Body of pancreas (tissue), 4 donors: Measurements from ENCODE around the gene BET1L. TPM values are rescaled to one million over a fixed set of nuclear protein-coding genes. Genes with fewer than 3 reads are reported as not detected.

Source experiments
- ATAC-seq: fragments of 150-250 bp; one replicate; pipeline ENCODE4 v1.9.1; 2016
- DNase-seq, 4 donors: peaks; one replicate each; pipeline ENCODE4 v3.0.0-alpha.2; 2019
- H3K27ac ChIP-seq, 4 donors: fragments of 200-600 bp; sonication (generic); 1 replicate in 3 of 4; 2 replicates in 1 of 4; pipeline versions ENCODE4 v1.5.1 to v1.6.1; 2016 to 2019; ENCODE audit warnings: mild to moderate bottlenecking in 1 of 4, mixed read lengths in 1 of 4, moderate library complexity in 1 of 4
- H3K27me3 ChIP-seq, 2 donors: fragments of 200-600 bp; sonication (generic); one replicate each; pipeline ENCODE4 v1.6.0; 2016; ENCODE audit warnings: mild to moderate bottlenecking in 1 of 2
- H3K36me3 ChIP-seq, 2 donors: fragments of 200-600 bp; sonication (generic); replicated peaks in 1 of 2; 2 replicates each; pipeline ENCODE4 v1.5.1; 2016; ENCODE audit warnings: low read depth in 2 of 2; ENCODE audit not compliant: insufficient read depth in 1 of 2
- H3K4me1 ChIP-seq: fragments of 200-600 bp; sonication (generic); one replicate; pipeline ENCODE4 v1.6.0; 2016
- H3K4me3 ChIP-seq, 2 donors: fragments of 200-600 bp; sonication (generic); 1 replicate in 1 of 2; 2 replicates in 1 of 2; pipeline ENCODE4 v1.5.1; 2016 to 2019
- H3K9me3 ChIP-seq, 3 donors: fragments of 200-600 bp; sonication (generic); 1 replicate in 2 of 3; 2 replicates in 1 of 3; pipeline ENCODE4 v1.5.1; 2016
- POLR2A ChIP-seq, 3 donors: fragments of 450-650 bp; IDR thresholded peaks; one replicate each; pipeline ENCODE4 v1.6.1; 2016; ENCODE audit warnings: antibody characterized with exemption in 3 of 3, mild to moderate bottlenecking in 2 of 3
- WGBS, 2 donors: methylation state at CpG; one replicate each; pipeline ENCODE4 v1.1.5; 2017; 5-methylcytosine and 5-hydroxymethylcytosine counted together
- intact Hi-C: fragments of 100-400 bp; cut with DNase I; formaldehyde crosslinking; loops from one replicate; pipeline ENCODE4 v1.15.1; 2023
- total RNA-seq, 2 donors: library from RNA; depleted of rRNA; stranded (reverse); fragments of >200 nt; gene quantifications; one replicate each; pipeline ENCODE4 v1.1.0, GENCODE V29; 2016
- TF ChIP-seq, protein P1 (sequence below), 7 experiments: fragments of 450-650 bp in 4 of 7; fragments of 200-600 bp in 3 of 7; sonication (generic) in 3 of 7; IDR thresholded peaks; one replicate each; pipeline ENCODE4 v1.5.1; 2016 to 2019; ENCODE audit warnings: antibody characterized with exemption in 7 of 7

The BET1L gene
- total RNA-seq, 2 donors from 2014 or later: 22.3 to 31.0 TPM

- Histone ChIP-seq H3K27me3 (no peaks in the 10 kb centered on the region), H3K4me1 (peaks cover 29% of the 10 kb centered on the region), H3K27ac (peak within 1 kb of the TSS; percentile 82 to 99 (median 93)), H3K4me3 (peak within 1 kb of the TSS; percentile 81 to 100), H3K9me3 (no peaks in the 10 kb centered on the region), H3K36me3 (peaks cover 0 to 4% of the 10 kb centered on the region in 2 donors)
- 0 to 1% methylated on average over 34 to 62 of the region's 62 CpGs for WGBS, 2 donors
- DNase-seq (peak; percentile 83 to 87 (median 86)), ATAC-seq (peak; percentile 89)
- intact Hi-C loops: loop anchor here (10.0 kb wide), 1 partner anchor 128 kb away; the partner anchor contains the start of gene B4GALNT4
- peak; percentile 24 to 70 (median 54) for TF ChIP-seq POLR2A (IDR thresholded peaks at IDR 0.05)
- TF ChIP-seq, protein P1, sequence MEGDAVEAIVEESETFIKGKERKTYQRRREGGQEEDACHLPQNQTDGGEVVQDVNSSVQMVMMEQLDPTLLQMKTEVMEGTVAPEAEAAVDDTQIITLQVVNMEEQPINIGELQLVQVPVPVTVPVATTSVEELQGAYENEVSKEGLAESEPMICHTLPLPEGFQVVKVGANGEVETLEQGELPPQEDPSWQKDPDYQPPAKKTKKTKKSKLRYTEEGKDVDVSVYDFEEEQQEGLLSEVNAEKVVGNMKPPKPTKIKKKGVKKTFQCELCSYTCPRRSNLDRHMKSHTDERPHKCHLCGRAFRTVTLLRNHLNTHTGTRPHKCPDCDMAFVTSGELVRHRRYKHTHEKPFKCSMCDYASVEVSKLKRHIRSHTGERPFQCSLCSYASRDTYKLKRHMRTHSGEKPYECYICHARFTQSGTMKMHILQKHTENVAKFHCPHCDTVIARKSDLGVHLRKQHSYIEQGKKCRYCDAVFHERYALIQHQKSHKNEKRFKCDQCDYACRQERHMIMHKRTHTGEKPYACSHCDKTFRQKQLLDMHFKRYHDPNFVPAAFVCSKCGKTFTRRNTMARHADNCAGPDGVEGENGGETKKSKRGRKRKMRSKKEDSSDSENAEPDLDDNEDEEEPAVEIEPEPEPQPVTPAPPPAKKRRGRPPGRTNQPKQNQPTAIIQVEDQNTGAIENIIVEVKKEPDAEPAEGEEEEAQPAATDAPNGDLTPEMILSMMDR (IDR thresholded peaks at IDR 0.05): peak in 2 of 7 experiments; percentile 12 to 38
These were observed 29.9 kb upstream of the BET1L start, which contains the start of gene PSMD13 for GRCh38 chr11:236774-237767. PSMD13 (plus strand) TSS chr11:236976; CDS start chr11:237050, 74 bp downstream.

DNA sequence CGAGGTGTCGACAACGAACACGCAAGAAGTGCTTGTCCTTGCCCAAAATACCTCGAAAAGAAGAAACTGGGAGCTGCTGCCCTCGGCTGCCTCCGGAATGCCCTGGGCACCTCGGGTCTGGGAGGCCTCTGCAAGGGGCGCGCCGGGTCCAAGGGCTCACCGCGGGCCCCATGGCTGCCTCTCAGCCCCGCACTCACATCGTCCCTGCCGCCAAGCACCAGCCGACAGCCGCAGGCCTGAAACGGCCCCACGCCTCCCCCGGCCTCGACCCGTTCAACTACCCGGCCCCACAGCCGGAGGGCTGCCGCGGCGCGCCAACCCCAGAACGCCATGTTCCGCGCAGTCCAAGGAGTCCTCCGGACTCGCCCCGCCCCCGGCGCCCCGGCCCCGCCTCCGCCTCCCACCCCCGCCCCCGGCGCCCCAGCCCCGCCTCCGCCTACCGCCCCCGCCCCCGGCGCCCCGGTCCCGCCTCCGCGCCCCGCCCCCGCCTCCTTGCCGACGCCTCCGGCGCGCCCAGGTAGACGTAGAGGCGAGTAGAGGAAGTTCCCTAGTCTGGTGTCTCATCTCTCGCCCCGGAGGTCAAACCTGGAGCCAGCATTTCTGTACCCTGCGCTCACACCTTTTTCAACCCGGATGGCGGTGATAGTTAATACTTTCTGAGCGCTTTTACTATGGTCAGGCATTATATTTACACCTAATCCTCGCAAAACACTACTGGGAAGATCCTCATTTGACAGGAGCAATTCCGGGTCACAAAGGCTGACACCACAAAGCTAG, 29.0 kb upstream of the BET1L start, which contains the start of gene SIRT3:
Gene SIRT3, minus strand, starts transcription at position 346 of the 777 bp plus-strand sequence. Its CDS starts 14 bp downstream, at position 332.
- intact Hi-C loops: loop anchor here (10.0 kb wide), 1 partner anchor 129 kb away; the partner anchor contains the start of gene B4GALNT4
- peak; percentile 92 for ATAC-seq

GRCh38 chr11:235609-235996, 28.4 kb upstream of the BET1L start:
- TF ChIP-seq, protein P1 (IDR thresholded peaks at IDR 0.05): no peak
- Histone ChIP-seq H3K36me3 (peaks cover 0 to 3% of the 10 kb centered on the region in 2 donors), H3K27me3 (no peaks in the 10 kb centered on the region), H3K4me1 (peaks cover 29% of the 10 kb centered on the region), H3K9me3 (no peaks in the 10 kb centered on the region), H3K27ac (peak overlapping the region; percentile 74 to 99 (median 86)), H3K4me3 (peak overlapping the region; percentile 31 to 57)
- ATAC-seq (peak; percentile 13), DNase-seq (no peak)
- WGBS, 2 donors: 1 to 2% methylated on average over 13 of the region's 13 CpGs
- intact Hi-C loops: loop anchor here (10.0 kb wide), 1 partner anchor 129 kb away; the partner anchor contains the start of gene B4GALNT4

More for the DNA sequence above, 29.0 kb upstream of the BET1L start, which contains the start of gene SIRT3:
- peak; percentile 48 to 86 (median 82) for TF ChIP-seq POLR2A (IDR thresholded peaks at IDR 0.05)
- TF ChIP-seq, protein P1 (IDR thresholded peaks at IDR 0.05): peak in 5 of 7 experiments; percentile 22 to 64 (median 49)
- Histone ChIP-seq H3K27me3 (no peaks in the 10 kb centered on the region), H3K27ac (peak within 1 kb of the TSS; percentile 82 to 99 (median 93)), H3K9me3 (no peaks in the 10 kb centered on the region), H3K4me1 (peaks cover 29% of the 10 kb centered on the region), H3K36me3 (peaks cover 0 to 3% of the 10 kb centered on the region in 2 donors), H3K4me3 (peak within 1 kb of the TSS; percentile 81 to 100)
- WGBS, 2 donors: 0 to 1% methylated on average over 18 to 44 of the region's 70 CpGs
- DNase-seq: peak; percentile 87 to 90 (median 88)

DNA sequence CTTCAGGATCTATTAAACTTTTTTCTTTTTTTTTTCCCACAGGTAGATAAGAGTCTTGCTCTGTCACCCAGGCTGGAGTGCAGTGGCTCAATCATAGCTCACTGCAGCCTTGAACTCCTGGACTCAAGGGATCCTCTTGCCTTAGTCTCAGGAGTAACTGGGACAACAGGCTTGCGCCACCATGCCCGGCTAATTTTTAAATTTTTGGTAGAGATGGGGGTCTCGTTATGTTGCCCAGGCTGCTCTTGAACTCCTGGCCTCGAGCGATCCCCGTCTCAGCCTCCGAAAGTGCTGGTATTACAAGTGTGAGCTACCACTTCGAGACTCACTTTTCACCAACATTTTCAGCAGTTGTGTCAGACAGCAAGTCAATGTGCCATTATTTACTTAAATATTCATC, 28.0 kb upstream of the BET1L start:
- no peaks in the 10 kb centered on the region for H3K9me3 ChIP-seq
- H3K27me3 ChIP-seq: no peaks in the 10 kb centered on the region
- 68 to 75% methylated on average over 8 of the region's 8 CpGs for WGBS, 2 donors
- intact Hi-C loops: loop anchor here (10.0 kb wide), 1 partner anchor 130 kb away; the partner anchor contains the start of gene B4GALNT4
- DNase-seq (no peak), ATAC-seq (no peak)
- H3K4me1 ChIP-seq: peaks cover 29% of the 10 kb centered on the region
- H3K4me3 ChIP-seq: no peak overlapping the region
- peaks cover 0 to 2% of the 10 kb centered on the region in 2 donors for H3K36me3 ChIP-seq
- H3K27ac ChIP-seq: peak overlapping the region in 2 of 4 donors; percentile 75 to 99
- TF ChIP-seq, protein P1 (IDR thresholded peaks at IDR 0.05): no peak
- TF ChIP-seq POLR2A (IDR thresholded peaks at IDR 0.05): no peak
